GM18499 (cell line): ENCODE measurements around the gene MAN1C1.

ENCODE experiments used
- ATAC-seq: cut with Tn5 transposase; IDR thresholded peaks from one replicate; pipeline ENCODE4 v1.9.1; 2021; ENCODE audit warnings: moderate number of reproducible peaks; ENCODE audit not compliant: insufficient read depth, unreplicated experiment

Gene MAN1C1

DNA sequence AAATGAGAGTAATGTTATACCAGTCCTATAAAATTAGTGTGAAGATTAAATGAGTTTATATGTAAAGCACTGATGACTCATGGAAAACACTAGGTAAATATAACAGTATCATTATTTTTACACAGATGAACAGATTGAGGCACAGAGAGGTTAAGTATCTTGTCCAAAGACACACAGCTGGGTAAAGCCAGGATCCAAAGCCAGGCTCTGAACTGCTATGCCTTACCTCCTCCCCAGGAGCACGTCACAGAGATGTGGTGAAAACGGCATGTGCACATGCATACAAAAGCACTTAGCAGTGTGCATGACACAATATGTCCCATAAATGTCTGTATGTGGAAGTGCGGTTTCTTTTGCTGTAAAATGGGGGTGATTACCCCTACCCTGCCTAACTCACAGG lies 56.9 kb downstream of the MAN1C1 start:
- ATAC-seq: no peak

GRCh38 chr1:25673962-25674806 lies 57.6 kb downstream of the MAN1C1 start:
- ATAC-seq: no peak

DNA sequence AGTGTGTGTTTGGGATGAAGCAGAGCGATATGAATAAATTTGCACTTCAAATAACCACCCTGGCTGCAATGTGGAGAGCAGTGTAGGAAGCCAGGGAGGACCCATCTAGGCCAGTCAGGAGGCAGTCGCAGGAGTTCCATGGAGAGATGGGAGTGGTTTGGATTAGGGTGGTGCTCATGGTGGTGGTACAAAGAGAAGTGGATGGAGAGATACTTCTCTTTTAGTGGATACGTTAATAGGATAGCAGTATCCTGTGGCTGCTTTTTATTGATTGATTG lies 58.2 kb downstream of the MAN1C1 start:
- no peak for ATAC-seq

- ATAC-seq: peak; percentile 84
These were observed 59.3 kb downstream of the MAN1C1 start for GRCh38 chr1:25675729-25676476.

DNA sequence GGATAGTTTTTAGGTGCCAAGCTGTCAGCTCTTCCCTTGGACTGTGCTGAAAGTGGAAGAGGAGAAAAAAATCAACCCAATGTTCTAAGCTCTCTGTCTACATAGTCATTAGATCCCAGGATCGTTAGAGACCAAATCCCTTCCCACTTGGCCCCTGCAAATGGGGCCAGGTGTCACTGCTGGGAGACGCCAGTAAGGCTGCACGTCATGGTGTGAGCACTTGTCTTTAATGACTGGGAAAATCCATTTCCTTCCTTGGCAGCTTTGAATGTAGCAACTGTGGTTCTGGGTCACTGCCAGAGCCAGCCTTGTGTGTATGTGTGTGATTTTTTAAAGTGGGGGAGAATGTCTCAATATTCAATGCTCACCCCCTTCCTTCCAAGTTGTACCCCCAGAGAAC lies 59.9 kb downstream of the MAN1C1 start:
- ATAC-seq: no peak

GRCh38 chr1:25677193-25677773 lies 60.7 kb downstream of the MAN1C1 start:
- ATAC-seq: no peak

GRCh38 chr1:25679171-25679570 lies 62.6 kb downstream of the MAN1C1 start:
- no peak for ATAC-seq

DNA sequence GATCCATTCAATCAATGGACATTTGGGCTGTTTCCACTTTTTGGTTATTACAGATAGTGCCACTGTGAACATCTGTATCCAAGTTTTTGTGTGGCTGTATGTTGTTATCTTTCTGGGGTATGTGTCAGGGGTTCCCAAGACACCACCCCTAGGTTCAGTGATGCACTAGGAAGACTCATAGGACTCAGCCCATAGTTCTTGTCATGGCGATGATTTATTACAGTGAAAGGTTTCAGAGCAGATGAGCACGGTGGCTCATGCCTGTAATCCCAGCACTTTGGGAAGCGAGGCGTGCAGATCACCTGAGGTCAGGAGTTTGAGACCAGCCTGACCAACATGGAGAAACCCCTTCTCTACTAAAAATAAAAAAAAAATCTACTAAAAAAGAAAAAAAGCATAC lies 64.1 kb downstream of the MAN1C1 start:
- ATAC-seq: no peak

DNA sequence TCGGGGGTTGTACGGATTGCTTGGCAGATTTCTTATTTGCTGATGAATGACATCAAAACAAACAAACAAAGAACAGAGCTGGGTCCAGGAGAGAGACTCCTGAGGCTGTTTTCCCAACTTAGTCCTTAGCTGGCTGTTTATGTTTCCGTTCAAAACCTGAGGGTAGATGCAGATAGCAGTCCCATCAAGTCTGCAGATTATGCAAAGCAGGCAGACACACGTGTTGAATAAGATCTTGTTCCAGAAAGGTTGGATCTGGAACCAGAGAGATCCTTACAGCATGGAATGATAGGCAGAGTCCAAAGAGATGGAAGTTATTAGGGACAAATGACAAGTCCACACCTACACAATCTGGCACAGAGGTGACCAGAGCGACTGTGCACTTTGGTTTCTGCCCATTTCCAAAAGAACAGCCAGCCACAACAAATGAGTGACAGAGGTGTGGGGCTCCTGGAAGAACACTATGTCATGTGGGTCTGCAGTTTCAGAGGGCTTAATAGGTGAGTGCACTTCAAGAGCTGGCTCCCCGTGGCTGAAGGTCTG lies 65.5 kb downstream of the MAN1C1 start:
- ATAC-seq: no peak

DNA sequence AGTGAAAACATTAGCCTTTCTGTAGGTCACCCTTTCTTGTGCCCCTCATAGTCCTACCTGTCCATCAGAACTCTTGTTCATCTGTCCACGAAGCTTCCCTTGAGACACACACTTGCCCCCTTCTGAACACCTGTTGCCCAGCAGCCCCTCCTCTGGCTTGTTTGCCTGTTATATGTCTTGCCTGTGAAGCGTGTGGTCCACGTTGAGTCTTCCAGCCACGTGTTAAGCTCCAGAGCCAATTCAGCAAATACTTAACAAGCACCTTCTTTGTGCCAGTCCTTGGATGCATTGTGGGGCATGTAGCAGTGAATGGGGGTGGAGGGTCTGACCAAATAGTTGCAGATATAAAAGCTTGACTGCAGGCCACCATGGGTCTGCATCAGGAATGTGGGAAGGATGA lies 66.6 kb downstream of the MAN1C1 start:
- no peak for ATAC-seq

DNA sequence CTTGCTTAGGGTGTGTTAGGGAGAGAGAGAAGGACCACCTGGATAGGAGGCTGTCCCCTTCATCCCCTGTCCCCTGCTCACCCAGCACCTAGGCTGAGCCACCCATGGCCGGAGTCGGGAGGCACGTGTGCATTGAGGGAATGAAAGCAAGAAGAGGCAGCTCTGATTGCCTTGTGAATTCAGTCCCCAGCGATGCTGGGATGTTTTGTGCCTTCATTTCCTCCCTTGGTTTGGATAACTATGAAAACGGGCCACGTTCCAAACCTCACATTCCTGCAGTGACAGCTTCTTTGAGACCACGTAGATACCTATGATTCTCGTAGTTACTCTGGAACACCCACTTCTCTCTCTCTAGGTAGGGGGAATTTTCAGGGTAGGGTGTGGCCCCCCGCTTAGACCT lies 67.1 kb downstream of the MAN1C1 start:
- ATAC-seq: no peak

DNA sequence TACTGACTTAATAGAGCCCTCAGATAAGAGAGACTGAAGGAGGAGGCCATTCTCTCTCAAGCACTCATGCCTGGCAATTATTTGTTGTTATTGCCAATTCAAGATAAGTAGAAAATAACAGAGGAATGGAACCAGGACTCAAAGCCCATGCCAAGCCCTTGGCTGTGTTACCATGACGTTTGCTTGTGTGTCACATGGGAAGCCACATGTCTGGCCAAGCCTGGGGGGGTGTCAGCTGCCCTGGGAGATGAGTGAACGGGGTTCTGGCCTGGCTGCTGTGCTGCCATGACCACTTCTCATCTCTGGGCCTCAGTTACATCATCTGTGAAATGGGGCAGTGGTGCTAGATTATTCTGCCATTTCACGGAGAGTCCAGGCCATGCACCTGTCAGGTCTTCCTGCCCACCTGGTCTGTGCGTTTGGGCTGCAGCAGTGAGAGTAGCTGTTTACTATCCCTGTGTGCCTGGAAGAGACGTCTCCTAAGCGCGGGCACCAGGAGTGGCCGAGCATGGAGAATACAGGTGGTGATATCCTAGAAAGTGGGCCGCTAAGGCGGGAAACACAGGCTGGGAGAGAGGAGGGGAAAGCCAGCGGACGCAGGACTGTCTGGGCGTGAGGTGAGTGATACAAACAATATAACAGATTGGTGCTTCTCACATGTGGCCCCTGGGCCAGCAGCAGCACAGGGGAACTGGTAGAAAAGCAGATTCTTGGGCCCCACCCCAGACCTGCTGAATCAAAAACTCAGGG lies 67.8 kb downstream of the MAN1C1 start:
- ATAC-seq: no peak

GRCh38 chr1:25685211-25685750 lies 68.7 kb downstream of the MAN1C1 start:
- no peak for ATAC-seq

DNA sequence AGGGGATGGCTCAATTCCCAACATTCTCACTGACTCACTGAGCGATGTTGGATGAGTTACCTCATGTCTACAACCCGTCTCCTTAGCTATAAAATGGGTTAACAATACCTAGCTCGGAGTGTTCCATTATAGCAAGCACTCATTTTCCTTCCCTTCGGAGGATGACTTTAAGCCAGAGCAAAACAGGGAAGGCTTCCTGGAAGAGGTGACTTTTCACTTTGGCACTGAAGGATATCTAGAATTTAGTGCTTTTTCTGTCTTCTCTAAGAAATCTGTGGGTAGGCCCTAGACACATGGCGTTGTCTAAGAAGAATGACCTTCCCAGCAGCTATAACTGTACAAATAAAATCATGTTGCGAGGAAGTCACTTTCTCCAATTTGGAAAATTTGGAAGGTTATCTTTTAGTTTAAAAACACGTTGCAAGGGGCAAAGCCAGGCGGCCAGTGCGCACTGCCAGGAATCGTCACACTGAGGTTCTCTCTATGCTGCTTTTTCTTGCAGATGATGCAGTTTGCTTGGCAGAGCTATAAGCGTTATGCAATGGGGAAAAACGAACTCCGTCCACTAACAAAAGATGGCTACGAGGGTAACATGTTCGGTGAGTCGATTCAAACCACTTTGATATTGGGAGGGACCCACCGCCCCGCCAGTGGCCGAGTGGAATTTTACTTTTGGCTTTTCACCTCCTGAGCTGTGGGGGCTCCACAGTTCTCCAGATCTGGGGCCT lies 69.5 kb downstream of the MAN1C1 start:
- ATAC-seq: no peak

DNA sequence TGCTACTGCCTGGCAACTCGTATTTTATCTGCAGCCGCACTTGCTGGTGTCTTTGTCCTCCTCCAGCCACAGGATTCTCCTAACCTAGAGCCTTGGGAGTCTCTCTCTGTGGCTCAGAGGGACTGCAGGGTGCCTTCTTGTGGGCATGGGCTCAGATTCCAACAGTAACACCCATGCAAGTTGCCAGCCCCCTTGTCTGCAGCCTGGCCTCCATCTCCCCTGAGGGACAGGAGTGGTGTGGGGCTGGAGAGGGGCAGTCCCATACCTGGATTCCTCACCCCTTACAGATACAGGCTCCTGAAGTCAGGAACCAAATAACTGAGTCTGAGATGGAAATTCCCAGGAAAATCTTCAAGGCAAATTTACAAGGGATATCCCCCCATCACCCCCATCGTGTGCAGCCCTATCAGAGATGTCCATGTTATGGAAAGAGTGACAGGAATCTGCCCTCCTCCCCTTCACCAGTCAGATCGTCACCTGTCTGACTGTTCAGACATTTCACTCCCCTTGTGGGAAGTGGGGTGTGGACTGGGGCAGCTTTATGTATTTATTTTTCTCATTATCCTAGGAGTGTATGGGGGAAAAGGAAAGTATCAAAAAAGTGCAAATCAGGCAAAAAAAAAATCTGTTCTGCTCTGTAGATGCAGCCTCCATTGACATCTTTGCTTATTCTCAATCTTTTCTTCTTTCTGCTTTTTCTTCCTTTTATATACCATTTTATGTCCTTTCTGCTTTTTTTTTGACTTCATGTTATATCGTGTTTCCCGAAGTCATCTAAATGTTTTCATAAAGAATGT lies 70.8 kb downstream of the MAN1C1 start:
- no peak for ATAC-seq

DNA sequence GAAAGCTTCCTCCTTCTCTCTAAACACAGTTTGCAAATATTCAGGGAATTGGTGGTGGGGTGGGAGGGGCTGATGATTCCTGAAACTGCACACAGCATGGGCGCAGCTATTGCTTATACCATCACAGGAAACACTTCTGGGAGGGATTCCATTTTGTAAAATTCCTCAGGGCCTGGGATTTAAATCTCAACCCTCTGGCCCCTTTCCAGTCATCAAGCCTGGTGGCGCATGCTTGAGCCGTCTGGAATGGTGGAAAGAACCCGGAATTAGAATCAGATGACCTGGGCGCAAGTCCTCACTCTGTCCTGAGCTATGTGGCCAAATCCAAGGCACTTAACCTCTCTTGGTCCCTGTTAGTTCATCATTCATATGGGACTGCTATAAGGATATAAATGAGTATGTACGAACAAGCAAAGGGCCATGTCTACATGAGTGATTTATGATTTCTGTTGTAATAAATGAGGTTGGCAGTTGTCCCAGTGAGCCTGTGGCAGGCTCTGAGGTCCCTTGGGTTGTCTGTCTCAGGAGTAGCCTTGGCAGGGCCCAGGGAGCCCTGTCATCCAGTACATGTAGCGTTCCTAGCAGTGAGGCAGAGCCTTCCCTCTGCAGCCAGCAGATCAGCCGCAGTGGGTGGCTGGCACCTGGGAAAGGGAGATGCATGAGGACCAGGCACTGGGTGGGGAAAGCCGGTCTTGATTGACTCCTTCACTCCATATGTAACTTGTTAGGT lies 72.0 kb downstream of the MAN1C1 start:
- ATAC-seq: no peak

DNA sequence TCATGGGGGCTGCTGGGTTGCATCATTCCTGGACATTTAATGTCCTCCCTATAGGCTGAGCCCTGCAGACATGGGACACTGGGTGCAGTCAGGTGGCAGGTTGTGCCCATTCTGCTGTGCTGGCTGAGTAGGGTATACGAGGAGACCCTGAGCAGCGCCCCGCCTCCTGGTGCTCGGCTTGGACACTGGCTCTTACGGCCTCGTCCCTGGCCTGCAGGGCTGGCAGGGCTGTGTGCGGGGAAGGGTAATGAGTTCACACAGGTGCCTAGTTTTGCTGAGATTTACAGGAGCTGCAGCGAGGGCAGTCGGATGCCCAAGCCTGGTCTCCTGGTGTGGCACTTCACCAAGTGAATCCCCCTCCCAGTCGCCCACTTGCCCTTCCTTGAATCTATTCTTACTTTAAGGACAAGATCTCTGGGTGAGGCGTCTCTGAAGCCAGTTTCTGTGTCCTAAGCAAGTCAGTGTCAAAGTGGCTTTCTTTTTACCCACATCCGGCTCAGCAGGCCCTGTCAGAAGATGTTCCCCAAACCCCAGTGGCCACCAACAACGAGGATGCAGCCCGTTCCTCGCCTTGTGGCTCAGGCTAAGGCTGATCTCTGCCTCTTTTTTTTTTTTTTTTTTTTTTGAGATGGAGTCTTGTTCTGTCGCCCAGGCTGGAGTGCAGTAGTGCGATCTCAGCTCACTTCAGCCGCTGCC lies 73.2 kb downstream of the MAN1C1 start:
- ATAC-seq: no peak
